Measurements from ENCODE around the gene PLB1.

Gene PLB1

DNA sequence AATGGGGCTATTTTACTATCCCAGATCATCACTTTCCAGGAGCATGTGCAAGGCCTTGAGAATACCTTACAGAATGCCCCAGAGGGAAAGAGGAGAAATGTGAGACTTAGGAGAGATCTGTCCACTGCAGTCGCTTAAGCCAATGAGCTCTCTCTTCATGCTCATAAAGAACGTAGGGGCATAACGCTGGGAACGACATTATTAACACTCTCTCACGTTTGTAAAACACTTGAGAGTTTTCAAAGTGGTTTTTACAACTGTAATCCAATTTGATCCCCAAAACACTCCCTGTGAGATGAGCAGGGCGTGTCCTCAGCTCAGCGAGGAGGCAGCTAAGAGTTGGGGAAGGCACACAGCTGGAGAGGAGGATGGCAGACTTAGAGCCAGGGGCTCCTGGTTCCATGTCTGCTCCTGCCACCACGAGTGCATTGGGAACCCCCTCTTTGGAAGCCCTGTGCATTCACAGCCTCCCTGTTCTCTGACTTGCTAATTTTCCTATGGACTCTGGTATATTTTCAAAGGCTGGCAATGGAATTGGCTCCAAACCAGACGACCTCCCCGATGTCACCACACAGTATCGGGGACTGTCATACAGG, 97.4 kb downstream of the PLB1 start:
- DNase-seq, result no peak

DNA sequence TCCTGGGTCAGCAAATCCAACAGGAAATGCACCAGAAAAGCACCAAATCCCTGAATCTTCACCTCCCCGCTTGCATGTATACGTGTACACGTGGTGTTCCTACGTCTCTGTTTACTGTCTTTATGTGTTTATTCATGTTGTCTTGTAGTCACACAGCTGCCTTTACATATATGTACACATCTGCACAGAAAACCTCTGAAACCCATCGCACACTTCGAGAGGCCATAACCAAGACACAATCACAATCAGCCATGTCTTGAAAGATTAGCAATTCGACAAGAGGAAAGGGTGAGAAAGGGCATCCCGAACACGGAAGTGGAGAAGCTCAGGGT, 98.1 kb downstream of the PLB1 start:
- no peak for DNase-seq

DNA sequence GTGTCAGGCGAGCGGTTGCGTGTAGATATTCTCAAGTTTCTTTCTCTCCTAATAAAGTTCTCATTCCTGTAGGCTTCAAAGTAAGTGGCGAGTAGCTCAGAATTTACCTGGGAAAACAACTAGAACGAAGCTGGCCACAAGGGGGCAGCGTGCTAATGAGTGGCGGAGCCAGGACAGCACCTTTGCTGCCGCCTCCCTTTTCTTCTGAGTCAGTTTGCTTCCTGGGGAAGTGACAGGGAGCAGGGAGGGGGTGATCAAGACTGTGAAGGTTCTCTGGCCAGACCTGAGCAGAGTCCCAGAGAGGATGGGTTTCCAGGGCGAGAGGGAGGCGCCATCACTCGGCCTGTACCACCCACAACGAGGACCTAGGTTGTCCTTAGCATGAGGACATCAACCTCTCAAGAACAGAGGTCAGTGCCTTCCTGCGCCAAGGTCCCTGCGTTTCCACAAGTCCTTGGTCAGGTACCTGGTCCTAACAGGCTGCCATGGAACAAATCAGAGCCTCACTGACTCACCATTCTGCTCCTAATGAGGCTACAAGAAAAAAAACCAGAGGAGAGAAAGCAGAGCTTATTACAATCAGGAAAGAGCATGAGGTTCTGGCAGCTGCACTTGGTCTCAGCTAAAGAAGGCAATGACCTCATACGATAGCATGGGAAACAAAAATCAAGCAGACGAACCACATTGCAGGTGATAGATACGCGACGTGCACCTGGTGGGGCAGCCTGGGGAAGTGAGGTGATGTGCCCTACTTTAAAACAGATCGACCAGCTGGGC, 98.7 kb downstream of the PLB1 start:
- DNase-seq, result peak; percentile 84

DNA sequence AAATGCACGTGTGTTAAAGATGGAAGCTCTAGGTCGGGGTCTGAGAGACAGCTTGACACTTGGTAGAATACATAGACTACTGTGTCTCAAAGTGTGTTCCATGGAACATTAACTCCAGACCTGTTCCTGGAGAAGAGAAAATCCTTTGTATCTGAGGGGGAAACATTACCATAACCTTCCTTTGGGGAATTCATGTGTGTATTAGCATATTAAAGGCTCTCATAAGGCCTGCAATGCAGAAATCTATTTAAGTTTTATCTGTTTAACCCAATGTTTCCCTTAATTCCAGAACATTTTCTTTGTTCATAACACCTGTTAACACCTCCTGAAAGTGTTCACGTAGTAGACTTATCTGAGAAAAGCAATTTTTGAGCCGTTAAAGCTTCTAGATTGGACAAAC, 99.5 kb downstream of the PLB1 start:
- DNase-seq, result no peak

DNA sequence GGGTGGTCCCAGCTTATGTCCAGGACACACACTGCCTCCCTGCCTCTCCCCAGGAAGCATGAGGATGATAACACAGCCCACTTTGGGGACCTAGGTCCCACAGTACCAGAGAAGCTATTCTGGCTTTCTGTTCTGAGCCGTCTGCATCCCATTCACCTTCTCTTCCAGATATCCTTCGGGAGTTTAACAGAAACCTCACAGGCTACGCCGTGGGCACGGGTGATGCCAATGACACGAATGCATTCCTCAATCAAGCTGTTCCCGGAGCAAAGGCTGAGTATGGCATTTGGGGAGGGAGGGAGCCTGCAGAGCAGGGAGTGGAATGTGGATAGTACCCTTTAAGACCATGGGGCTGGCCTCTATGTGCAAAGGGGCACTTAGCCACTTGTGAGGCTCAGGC, 102.6 kb downstream of the PLB1 start:
- DNase-seq, result no peak

DNA sequence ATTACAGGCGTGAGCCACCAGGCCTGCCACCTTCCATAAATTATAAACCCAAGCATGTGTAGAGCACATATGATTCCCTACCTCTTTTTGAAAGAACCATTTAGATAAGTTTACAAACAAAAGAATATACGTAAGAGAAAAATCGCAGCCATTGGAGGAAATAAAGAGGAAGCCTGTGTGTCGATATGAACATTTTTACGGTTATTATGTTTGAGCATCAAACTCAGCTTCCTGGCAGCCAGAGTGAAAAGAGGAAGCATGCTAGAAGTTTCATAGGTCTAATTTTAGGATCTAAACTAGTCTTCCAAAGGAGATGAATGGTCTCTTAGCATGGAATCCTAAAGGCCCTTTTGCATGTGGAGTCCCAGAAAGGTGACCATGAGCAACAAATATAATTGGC, 104.3 kb downstream of the PLB1 start:
- no peak for DNase-seq

DNA sequence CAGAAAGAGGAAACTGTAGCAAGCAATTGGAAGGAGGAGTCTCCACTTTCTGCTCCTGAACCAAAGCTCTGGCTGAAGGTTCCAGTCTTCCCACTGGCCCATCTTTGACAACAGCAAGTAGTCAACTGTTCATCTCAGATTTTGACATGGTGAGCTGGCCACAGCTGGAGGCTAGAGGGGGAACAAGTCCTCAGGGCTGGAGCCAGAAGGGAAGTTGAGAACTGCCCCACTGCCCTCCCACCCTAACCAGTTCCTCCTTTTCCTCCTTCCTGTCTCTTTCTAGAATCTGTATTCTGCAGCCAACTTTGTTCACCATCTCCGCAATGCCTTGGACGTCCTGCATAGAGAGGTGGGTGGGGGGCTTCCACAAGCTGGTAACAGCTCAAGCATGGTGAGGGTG, 105.8 kb downstream of the PLB1 start:
- peak; percentile 37 for DNase-seq

DNA sequence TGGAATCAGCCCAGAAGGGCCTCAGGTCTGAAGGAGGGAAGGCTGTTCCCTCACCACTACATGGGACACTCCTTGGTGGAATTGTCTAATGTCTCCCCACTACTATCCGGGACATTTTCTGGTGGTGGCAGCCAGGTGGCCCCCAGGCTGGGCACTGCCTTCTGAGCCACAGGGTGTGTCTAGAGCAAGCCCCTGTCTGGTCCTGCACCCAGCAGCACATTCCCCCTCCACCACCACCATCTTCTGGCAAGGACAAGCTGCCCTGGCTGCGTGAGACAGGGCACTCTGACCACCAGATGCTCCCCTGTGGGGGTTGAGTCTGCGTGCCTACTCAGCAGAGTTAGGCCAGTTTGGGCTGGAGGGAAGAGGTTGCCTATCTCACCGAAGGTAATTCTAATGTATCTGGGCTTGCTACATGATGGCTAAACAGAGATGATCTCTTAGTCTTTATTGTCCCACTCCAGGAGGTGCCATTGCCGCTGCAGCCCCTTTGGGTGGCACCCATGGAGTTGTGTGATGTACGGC, 106.3 kb downstream of the PLB1 start:
- DNase-seq, result no peak

DNA sequence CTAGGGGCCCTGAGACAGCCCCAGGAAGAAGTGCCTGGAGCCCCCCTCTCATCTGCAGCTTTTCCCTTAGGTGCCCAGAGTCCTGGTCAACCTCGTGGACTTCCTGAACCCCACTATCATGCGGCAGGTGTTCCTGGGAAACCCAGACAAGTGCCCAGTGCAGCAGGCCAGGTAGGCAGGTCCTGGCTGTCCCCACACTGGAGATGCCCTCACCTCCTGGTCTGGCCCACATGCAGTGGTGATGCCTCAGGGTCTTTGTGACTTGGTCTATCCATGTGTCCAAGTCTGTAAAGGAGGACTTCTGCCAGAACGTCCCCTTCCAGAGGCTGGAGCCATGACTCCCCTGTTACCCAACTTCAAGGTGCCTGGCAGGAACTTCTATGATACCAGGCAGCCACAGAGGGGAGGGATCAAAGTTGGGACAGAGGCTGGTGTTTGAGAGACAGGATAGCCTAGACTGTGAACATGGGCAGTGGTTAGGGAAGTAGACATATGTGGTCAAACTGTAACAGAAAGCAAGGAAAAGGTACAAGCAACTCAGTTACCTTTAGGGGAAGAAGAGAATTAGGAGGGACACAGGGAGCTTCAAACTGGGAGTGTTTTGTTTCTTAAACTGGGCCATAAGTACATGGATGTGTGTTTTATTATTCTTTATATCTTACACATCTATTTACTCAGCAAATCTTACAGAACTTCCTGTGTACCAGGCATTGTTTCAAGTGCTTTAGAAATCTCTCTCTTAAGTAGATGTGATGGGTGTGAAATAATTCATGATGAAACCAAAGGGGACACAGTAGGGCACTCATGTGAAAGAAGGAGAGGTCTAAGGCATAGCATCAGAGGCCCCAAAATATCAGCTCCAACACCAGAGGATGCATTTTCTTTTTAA, 107.1 kb downstream of the PLB1 start:
- DNase-seq, result no peak

DNA sequence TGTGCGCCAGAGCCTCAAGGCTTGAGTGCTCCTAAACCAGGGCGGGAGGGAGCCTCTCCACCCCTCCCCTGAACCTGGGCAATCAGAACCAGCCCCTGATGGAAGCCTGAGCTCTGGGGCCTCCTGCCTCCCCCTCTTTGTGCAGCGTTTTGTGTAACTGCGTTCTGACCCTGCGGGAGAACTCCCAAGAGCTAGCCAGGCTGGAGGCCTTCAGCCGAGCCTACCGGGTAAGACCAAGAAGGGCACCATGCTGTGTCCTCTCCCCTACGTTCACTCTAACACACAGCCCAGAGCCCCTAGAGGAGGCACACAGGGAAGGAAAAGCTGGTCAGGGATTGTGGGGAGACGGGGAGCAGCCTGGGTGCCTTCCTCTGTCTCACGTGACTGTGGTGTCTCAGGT, 108.0 kb downstream of the PLB1 start:
- no peak for DNase-seq

DNA sequence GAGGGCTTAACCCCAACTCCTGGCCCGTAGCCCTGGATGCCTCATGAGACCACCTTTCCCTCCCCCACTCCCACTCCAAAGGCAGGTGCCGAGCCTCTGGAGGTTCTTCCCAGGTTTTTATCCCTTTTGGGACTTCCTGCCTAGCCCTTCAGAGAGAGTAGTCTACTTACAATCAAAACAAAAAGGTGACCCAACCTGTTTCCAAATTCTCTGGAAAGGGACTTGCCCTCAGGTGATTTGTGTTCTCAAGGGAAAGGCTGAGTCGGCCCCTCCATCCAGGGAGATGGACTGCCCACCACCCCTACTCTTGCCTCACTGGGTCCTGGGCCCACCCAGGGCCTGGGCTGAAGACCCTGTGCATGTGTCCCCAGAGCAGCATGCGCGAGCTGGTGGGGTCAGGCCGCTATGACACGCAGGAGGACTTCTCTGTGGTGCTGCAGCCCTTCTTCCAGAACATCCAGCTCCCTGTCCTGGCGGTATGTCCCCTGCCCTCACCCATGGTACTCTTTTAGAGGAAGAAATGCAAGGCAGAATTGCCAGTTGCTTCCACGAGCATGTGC, 108.5 kb downstream of the PLB1 start:
- no peak for DNase-seq

DNA sequence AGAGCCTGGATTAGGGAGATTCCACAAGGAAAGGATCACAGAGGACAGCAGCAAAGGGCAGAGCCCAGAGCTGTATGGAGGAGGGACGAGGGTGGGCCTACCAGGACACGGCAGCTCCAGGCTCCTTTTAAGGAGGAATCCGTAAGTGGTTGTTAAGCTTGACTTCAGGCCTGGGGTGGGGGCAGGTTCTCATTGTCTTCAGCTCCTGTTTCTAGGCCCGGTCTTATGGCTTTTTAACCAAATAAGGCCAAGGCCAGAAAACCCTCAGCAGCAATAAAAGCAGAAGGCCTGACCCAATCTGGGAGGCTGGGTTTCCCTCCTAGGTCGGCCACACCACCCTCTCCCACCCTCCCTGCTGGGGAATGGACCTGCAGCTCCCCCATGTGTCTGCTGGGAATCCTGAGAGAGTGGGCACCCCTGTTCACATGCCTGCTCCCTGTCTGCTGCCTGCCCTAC, 111.2 kb downstream of the PLB1 start:
- no peak for DNase-seq

DNA sequence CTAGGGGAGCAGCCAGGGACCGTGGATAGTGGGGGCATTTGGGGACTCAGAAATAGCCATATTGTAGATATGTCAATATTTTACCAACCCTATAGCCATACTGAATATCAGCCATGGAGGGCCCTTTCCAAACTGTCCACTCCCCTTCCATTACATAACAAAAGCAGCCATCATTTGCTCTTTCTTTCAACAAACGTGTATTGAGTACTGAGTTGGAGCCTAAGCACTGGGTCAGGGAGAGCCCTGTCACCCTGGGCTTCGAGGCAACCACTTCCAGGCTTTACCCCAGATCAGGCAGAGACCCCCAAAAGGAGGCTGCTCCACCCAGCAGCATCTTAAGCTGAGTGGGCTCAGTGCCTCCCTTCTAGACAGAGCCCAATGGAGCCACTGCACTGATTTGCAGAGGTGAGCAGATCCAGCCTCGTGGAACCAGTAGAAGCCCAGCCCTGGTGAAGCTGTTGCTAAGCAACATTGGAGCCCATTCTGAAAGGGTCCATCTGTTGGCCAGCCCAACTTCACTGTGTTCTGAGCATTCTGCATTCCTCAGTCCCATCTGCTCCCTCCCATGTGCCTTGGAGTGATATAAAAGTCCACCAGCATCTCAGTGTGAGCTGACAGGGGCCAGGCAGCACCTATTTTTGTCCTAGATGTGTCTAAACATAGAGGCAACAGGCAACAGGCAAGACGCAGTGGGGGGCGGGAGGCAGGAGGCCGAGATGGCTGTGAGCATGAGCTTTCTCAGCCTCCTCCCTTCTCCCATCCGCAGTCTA, 112.1 kb downstream of the PLB1 start:
- DNase-seq, result no peak

DNA sequence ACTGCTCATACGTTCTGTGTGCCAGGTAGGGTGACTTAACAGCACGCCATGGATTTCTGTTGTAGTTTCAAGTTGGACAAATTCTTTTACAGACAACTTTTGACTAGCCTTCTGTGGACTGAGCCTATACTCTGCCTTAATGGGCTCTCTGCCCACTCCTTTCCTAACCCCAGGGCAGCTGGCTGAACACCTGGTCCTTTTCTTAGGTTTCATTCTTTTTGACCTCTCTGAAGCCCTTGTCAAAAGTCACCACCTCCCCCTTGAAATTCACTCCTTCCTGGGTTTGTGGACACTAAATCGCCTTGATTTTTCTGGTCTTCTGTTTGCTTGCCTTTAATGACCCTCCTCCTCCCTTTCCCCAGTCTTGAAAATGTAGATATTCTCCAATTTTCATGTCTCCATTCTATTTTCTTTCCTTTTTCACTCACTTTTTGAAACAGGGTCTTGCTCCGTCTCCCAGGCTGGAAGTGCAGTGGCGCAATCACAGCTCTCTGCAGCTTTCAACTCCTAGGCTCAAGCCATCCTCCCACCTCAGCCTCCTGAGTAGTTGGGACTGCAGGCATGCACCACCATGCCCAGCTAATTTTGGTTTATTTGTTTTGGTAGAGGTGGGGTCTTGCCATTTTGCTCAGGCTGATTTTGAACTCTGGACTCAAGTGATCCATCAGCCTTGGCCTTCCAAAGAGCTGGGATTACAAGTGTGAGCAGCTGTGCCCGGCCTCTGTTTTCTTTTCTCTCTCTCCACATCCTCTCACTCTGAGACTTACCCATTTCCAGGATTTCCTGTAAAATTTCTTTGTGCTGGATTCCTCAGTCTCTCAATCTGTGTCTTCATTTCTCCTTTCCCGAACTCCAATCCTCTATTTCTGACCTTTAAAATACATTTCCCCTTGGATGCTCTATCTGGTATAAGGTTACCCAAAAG, 112.9 kb downstream of the PLB1 start:
- no peak for DNase-seq

DNA sequence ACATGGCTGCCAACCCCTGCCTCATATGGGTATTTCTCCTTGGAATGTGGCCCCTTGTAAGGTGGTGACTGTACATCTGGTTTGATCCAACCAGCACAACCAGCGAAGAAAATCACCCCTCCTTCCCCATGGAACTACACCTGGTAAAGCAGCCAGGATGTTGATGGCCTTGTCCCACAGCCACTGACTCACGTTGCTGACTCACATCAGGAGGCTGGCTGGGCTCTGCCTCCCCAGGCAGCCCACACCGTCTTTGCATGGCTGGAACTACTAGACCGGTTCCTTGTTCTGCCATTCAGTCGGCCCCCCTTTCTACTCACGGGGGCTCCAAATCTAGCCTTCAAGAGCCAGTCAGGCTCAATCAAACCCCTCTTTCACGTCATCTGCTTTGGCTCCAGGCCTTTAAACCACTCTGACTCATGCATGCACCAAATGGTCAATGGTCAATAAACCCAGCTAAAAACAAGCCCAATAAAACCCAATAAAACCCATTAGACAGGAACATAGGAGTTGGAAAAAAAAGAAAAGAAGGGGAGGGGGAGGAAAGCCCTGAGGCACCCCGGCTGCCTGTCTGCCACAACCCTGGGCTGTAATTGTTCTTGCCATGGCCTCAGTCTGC, 114.8 kb downstream of the PLB1 start:
- DNase-seq, result no peak

DNA sequence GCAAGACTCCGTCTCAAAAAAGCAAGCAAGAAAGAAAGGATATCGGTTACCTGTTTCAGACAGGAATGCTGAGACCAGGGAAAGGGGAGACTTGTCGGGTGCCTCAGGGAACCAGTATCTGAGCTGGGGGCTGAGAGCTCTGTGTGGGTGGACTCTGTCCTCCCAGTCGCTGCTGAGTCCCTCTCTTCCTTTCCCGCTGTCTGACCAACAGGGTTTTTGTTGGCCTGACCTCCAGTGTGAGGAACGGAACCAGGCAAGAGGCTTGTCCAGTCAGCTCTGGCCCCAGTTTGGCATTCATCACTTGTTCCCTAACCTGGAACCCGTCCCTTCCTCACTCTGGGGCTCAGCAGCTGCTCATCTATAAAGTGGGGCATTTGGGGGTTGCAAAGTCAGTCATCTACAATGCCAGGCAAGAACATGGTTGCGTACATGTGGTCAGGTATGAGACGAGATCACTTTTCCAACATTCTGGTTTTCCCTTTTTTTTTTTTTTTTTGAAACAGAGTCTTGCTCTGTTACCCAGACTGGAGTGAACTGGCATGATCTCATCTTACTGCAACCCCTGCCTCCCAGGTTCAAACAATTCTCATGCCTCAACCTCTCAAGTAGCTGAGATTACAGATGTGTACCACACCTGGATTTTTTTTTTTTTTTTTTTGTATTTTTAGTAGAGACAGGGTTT, 116.4 kb downstream of the PLB1 start:
- DNase-seq, result no peak

DNA sequence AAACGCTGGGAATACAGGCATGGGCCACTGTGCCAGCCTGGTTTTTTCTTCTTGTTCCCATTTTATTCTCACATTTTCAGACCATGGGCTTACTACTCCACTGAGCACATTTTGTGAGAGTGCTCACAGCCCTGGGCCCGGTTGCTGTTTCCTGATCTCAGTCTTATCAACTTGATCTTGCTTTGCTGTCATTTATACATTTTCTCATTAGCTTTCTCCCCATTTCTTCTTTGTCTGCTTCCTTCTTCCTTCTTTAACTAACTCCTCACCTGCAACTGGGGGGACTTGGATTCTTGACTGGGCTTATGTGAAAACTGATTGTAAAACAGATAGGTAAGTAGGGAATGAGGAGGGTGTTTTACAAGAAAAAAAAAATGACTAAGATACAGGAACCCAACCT, 117.3 kb downstream of the PLB1 start:
- no peak for DNase-seq

DNA sequence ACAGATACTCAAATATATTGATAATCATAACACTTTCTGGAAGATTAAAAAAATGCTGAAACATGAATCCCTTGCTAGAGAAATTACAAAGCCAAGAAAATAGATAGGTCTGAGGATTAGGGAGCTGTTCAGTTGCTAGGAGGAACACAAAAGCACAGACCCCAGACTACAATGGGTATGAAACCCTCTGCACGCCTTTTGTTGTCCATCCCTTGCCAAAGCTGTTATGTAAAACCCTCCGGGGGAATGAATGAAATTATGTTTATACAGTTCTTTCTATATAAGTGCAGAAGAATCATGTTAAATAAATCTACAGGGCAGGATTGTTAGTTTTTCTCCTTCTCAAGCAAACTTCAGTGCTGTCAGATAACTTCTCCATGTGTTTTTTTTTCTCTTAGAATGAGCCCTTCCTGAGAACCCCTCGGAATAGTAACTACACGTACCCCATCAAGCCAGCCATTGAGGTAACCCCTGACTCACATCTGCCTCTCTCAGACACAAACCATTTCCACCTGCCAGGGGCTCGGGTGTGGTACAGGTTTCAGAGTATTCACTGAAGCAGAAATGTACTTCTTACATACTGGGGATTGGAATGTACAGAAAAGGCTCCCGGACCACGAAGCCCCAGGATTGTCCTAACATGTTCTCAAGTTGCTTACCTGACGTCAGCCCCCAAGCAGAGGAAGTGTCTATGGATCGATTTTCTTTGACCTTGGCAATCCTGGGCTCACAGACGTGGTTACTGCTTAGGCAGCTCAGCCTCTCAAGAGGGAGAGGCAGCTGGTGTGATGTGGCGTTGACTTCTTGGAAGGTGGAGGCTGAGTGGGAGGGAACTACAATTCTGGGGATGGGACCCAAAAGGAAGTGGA, 118.0 kb downstream of the PLB1 start:
- peak; percentile 75 for DNase-seq

DNA sequence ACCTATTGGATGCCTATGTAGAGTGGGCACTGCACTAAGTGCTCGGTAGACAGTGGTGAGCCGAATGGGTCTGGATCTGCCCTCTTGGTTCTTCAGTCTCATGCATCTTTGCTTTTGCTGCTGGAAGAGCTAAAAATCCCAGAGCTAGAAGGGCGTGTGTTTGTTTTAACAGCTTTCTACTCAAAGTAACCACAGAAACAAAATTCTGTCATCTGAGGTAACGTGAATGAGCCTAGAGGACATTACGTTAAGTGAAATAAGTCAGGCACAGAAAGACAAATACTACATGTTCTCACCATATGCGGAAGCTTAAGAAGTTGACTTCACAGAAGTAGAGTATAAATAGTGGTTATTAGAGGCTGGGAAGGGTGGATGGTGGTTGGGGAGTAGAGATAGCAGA, 119.8 kb downstream of the PLB1 start:
- no peak for DNase-seq

Measured in CD4-positive, alpha-beta T cell treated with Interleukin-15 for 1 hour (primary cell).